IMR-90 (cell line): ENCODE measurements around the gene GLTPD2. TPM values are rescaled to one million over a fixed set of nuclear protein-coding genes. Genes with fewer than 3 reads are reported as not detected.

Source experiments
- ATAC-seq: fragments of 200-7000 bp; cut with Tn5 transposase; 2 replicates; pipeline ENCODE4 v1.9.1; 2020; ENCODE audit warnings: low read depth, mild to moderate bottlenecking, moderate library complexity
- BruUV-seq: library from RNA; stranded (reverse); fragments of 400-500 nt; replicated peaks from 2 replicates; lab custom pipeline; 2021; lab: Mats Ljungman, UMichigan
- CTCF ChIA-PET: fragments of 300-600 bp; formaldehyde crosslinking; extraction: SDS; loops from one replicate; lab custom pipeline; 2021; ENCODE audit warnings: antibody characterized with exemption; lab: Yijun Ruan, JAX
- POLR2A ChIA-PET: fragments of 300-600 bp; sonication (Branson Sonifier 250); formaldehyde crosslinking; loops from one replicate; lab custom pipeline; 2022; ENCODE audit warnings: antibody characterized with exemption; ENCODE audit not compliant: unreplicated experiment; lab: Charles Lee
- DNase-seq: peaks from one replicate; pipeline ENCODE4 v3.0.0; 2013
- H2AFZ ChIP-seq: replicated peaks from 2 replicates; pipeline ENCODE3; 2013; ENCODE audit warnings: low read length, mild to moderate bottlenecking; ENCODE audit not compliant: poor library complexity
- H2AK5ac ChIP-seq: 2 replicates; pipeline ENCODE4 v1.6.1; 2013; ENCODE audit warnings: low read depth, low read length, inconsistent platforms
- H2AK9ac ChIP-seq: replicated peaks from 2 replicates; pipeline ENCODE3; 2013; ENCODE audit warnings: mild to moderate bottlenecking, low read depth, low read length, moderate library complexity; ENCODE audit not compliant: poor library complexity
- H2BK120ac ChIP-seq: 2 replicates; pipeline ENCODE4 v1.6.1; 2013; ENCODE audit warnings: low read depth, low read length, inconsistent platforms
- H2BK15ac ChIP-seq: 3 replicates; pipeline ENCODE4 v1.6.1; 2013; ENCODE audit warnings: low read depth, low read length, inconsistent platforms
- H2BK20ac ChIP-seq: 2 replicates; pipeline ENCODE4 v1.6.1; 2013; ENCODE audit warnings: low read depth, mild to moderate bottlenecking, inconsistent platforms, low read length, moderate library complexity
- H2BK5ac ChIP-seq: 2 replicates; pipeline ENCODE4 v1.6.1; 2013; ENCODE audit warnings: mild to moderate bottlenecking, low read depth, low read length, inconsistent platforms; ENCODE audit not compliant: poor library complexity, severe bottlenecking
- H3K14ac ChIP-seq: replicated peaks from 2 replicates; pipeline ENCODE4 v1.6.1; 2013; ENCODE audit warnings: low read depth, low read length, inconsistent platforms
- H3K18ac ChIP-seq: 2 replicates; pipeline ENCODE4 v1.6.1; 2013; ENCODE audit warnings: low read depth, low read length, control low read depth
- H3K23ac ChIP-seq: 2 replicates; pipeline ENCODE4 v1.6.1; 2013; ENCODE audit warnings: low read depth, low read length, inconsistent platforms
- H3K27ac ChIP-seq: 2 replicates; pipeline ENCODE4 v1.5.1; 2013; ENCODE audit warnings: mild to moderate bottlenecking, control low read depth, low read length; ENCODE audit not compliant: insufficient read depth
- H3K27me3 ChIP-seq: 2 replicates; pipeline ENCODE4 v1.6.1; 2013; ENCODE audit warnings: low read length; ENCODE audit not compliant: control insufficient read depth, insufficient read depth
- H3K36me3 ChIP-seq: 2 replicates; pipeline ENCODE4 v1.6.1; 2013; ENCODE audit warnings: low read length, mixed read lengths; ENCODE audit not compliant: control insufficient read depth, insufficient read depth
- H3K4ac ChIP-seq: 2 replicates; pipeline ENCODE4 v1.6.1; 2013; ENCODE audit warnings: low read depth, low read length, inconsistent platforms
- H3K4me1 ChIP-seq: 2 replicates; pipeline ENCODE4 v1.6.1; 2013; ENCODE audit warnings: low read length, mixed read lengths; ENCODE audit not compliant: control insufficient read depth, insufficient read depth
- H3K4me2 ChIP-seq: 2 replicates; pipeline ENCODE4 v1.6.1; 2013; ENCODE audit warnings: low read depth, mild to moderate bottlenecking, control low read depth, low read length, moderate library complexity
- H3K4me3 ChIP-seq: 2 replicates; pipeline ENCODE4 v1.5.1; 2013; ENCODE audit warnings: low read depth, mild to moderate bottlenecking, control low read depth, low read length, moderate library complexity; ENCODE audit not compliant: insufficient read depth
- H3K56ac ChIP-seq: 2 replicates; pipeline ENCODE4 v1.6.1; 2013; ENCODE audit warnings: low read length, inconsistent platforms; ENCODE audit not compliant: insufficient read depth; ENCODE audit errors: extremely low read depth
- H3K79me1 ChIP-seq, 2 experiments: 2 replicates each; pipeline ENCODE4 v1.6.1; 2013; ENCODE audit warnings: low read length in 2 of 2, inconsistent platforms in 1 of 2, low read depth in 1 of 2
- H3K9ac ChIP-seq: 2 replicates; pipeline ENCODE4 v1.6.1; 2013; ENCODE audit warnings: low read depth, low read length, control low read depth
- H3K9me1 ChIP-seq: 2 replicates; pipeline ENCODE4 v1.6.1; 2013; ENCODE audit warnings: low read length, inconsistent platforms; ENCODE audit not compliant: insufficient read depth
- H3K9me3 ChIP-seq: 2 replicates; pipeline ENCODE4 v1.6.1; 2013; ENCODE audit warnings: low read length; ENCODE audit not compliant: control insufficient read depth, insufficient read depth
- H4K20me1 ChIP-seq: 2 replicates; pipeline ENCODE4 v1.6.1; 2013; ENCODE audit warnings: low read length, inconsistent platforms; ENCODE audit not compliant: insufficient read depth
- H4K5ac ChIP-seq: 2 replicates; pipeline ENCODE4 v1.6.1; 2013; ENCODE audit warnings: mild to moderate bottlenecking, low read depth, low read length, control low read depth
- H4K8ac ChIP-seq, 2 experiments: 2 replicates each; pipeline ENCODE4 v1.6.1; 2013; ENCODE audit warnings: low read depth in 2 of 2, low read length in 2 of 2, control low read depth in 1 of 2, inconsistent platforms in 1 of 2
- H4K91ac ChIP-seq: 2 replicates; pipeline ENCODE4 v1.6.1; 2013; ENCODE audit warnings: low read depth, low read length, inconsistent platforms; ENCODE audit not compliant: insufficient read depth
- BHLHE40 ChIP-seq: fragments of 150-350 bp; IDR thresholded peaks from 2 replicates; pipeline ENCODE4 v1.6.1; 2016; ENCODE audit warnings: mild to moderate bottlenecking, low read depth, low read length
- CEBPB ChIP-seq: IDR thresholded peaks from 2 replicates; pipeline ENCODE4 v1.6.1; 2012; ENCODE audit warnings: low read depth, low read length, improper control_type of control experiment
- CHD1 ChIP-seq: IDR thresholded peaks from 2 replicates; pipeline ENCODE4 v1.6.1; 2012; ENCODE audit warnings: low read depth, low read length, improper control_type of control experiment
- FOS ChIP-seq: fragments of 150-350 bp; IDR thresholded peaks from 2 replicates; pipeline ENCODE4 v1.6.1; 2016; ENCODE audit warnings: low read depth, low read length
- MAFK ChIP-seq: IDR thresholded peaks from 2 replicates; pipeline ENCODE4 v1.6.1; 2012; ENCODE audit warnings: low read depth, low read length, improper control_type of control experiment
- MAZ ChIP-seq: IDR thresholded peaks from 2 replicates; pipeline ENCODE4 v1.6.1; 2012; ENCODE audit warnings: low read depth, mild to moderate bottlenecking, low read length, improper control_type of control experiment, moderate library complexity, borderline replicate concordance
- MXI1 ChIP-seq: IDR thresholded peaks from 2 replicates; pipeline ENCODE4 v1.6.1; 2012; ENCODE audit warnings: low read depth, mild to moderate bottlenecking, low read length, moderate library complexity, borderline replicate concordance
- NFE2L2 ChIP-seq: fragments of 150-350 bp; IDR thresholded peaks from 2 replicates; pipeline ENCODE4 v1.6.1; 2016; ENCODE audit warnings: low read depth, mild to moderate bottlenecking, low read length
- POLR2A ChIP-seq: IDR thresholded peaks from 2 replicates; pipeline ENCODE4 v1.6.1; 2012; ENCODE audit warnings: mild to moderate bottlenecking, low read depth, low read length
- RAD21 ChIP-seq: IDR thresholded peaks from 2 replicates; pipeline ENCODE4 v1.6.1; 2012; ENCODE audit warnings: low read length, improper control_type of control experiment
- RCOR1 ChIP-seq: IDR thresholded peaks from 2 replicates; pipeline ENCODE4 v1.6.1; 2012; ENCODE audit warnings: mild to moderate bottlenecking, low read length, improper control_type of control experiment; ENCODE audit not compliant: insufficient replicate concordance
- RFX5 ChIP-seq: IDR thresholded peaks from 2 replicates; pipeline ENCODE4 v1.8.0; 2012; ENCODE audit warnings: low read depth, mild to moderate bottlenecking, low read length, moderate library complexity
- SMC3 ChIP-seq: fragments of 150-350 bp; IDR thresholded peaks from 2 replicates; pipeline ENCODE4 v1.6.1; 2016; ENCODE audit warnings: low read depth, mild to moderate bottlenecking, antibody characterized with exemption, low read length, moderate library complexity
- WGBS, 2 experiments: methylation state at CpG; one replicate each; pipeline versions ENCODE4 v1.1.5 to v1.1.7; 2013; ENCODE audit warnings: missing lambda C conversion rate in 2 of 2; ENCODE audit not compliant: insufficient read length in 1 of 2; ENCODE audit errors: extremely low coverage in 2 of 2; 5-methylcytosine and 5-hydroxymethylcytosine counted together
- dilution Hi-C: fragments of 300-500 bp; cut with HindIII; formaldehyde crosslinking; loops from one replicate; pipeline ENCODE4 v1.14.3; 2018; ENCODE audit warnings: low sequenced_read_pairs; ENCODE audit not compliant: unreplicated experiment
- in situ Hi-C: fragments of 300-500 bp; cut with MboI; formaldehyde crosslinking; loops from 3 replicates; pipeline ENCODE4 v1.14.3; 2019; ENCODE audit warnings: low sequenced_read_pairs, inconsistent platforms, mixed read lengths
- intact Hi-C: fragments of 100-400 bp; cut with micrococcal nuclease; formaldehyde crosslinking; loops from 2 replicates; pipeline ENCODE4 v1.10.0; 2022
- polyA plus RNA-seq, 3 experiments: library from polyadenylated mRNA; depleted of rRNA; stranded (reverse); fragments of >200 nt; gene quantifications; 2 replicates each; pipeline ENCODE4 v1.2.3, GENCODE V29; 2012; ENCODE audit warnings: low replicate concordance in 1 of 3
- total RNA-seq: library from RNA; depleted of rRNA; stranded (reverse); fragments of >200 nt; gene quantifications from 2 replicates; pipeline ENCODE4 v1.2.3, GENCODE V29; 2012
- TF ChIP-seq, protein P1 (sequence below): fragments of 150-350 bp; IDR thresholded peaks from 2 replicates; pipeline ENCODE4 v1.6.1; 2016; ENCODE audit warnings: low read depth, mild to moderate bottlenecking, low read length, moderate library complexity, borderline replicate concordance
- TF ChIP-seq, protein P2 (sequence below): conservative IDR thresholded peaks from 2 replicates; pipeline ENCODE4 v1.5.1; 2012; ENCODE audit warnings: mild to moderate bottlenecking, low read depth, low read length, improper control_type of control experiment
- TF ChIP-seq, protein P3 (sequence below): fragments of 150-350 bp; IDR thresholded peaks from 2 replicates; pipeline ENCODE4 v1.6.1; 2017; ENCODE audit warnings: mild to moderate bottlenecking, antibody characterized with exemption, low read length, low read depth

The GLTPD2 gene
- total and polyA plus RNA-seq, 2 of the 4 experiments (the other 2 are of a cell fraction): not detected

DNA sequence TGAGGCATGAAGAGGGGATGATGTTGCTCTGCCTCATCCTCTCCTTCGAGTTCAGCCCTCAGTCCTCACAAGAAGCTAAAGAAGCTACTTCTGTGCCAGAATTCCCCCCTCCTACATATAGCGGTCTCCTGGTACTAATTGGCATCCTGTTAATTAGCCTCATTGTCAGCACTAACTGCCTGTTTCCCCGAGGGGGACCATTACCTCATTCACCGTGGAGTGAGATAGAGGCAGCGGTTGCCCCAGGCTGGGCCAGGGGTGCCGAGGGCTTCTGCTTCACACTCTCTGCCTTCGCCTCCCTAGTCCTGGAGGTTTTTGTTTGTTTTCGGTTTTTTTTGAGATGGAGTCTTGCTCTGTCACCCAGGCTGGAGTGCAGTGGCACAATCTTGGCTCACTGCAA lies 38.6 kb downstream of the GLTPD2 start:
- no peak for DNase-seq
- Histone ChIP-seq H3K23ac (no peak overlapping the region), H3K14ac (no peak overlapping the region), H3K18ac (no peak overlapping the region), H2AK5ac (no peak overlapping the region), H3K56ac (no peak overlapping the region), H3K79me1 (no peaks in the 10 kb centered on the region), H2BK5ac (no peak overlapping the region), H4K91ac (no peak overlapping the region), H4K5ac (no peak overlapping the region), H3K4ac (no peak overlapping the region), H3K27me3 (no peaks in the 10 kb centered on the region), H2AK9ac (peak overlapping the region; percentile 13), H3K9me1 (no peaks in the 10 kb centered on the region), H3K4me3 (no peak overlapping the region), H3K27ac (no peak overlapping the region), H2BK20ac (no peak overlapping the region), H2BK15ac (no peak overlapping the region), H3K4me1 (no peaks in the 10 kb centered on the region), H2BK120ac (no peak overlapping the region), H3K36me3 (peaks cover 13% of the 10 kb centered on the region), H2AFZ (no peak overlapping the region), H3K9ac (no peak overlapping the region), H4K8ac (no peak overlapping the region), H3K9me3 (no peaks in the 10 kb centered on the region), H3K4me2 (no peak overlapping the region), H4K20me1 (no peaks in the 10 kb centered on the region)
- ChIA-PET POLR2A (no interaction called here), CTCF (interaction anchor here (1.2 kb wide), 1 partner anchor 37 kb away, joined by 3 read pairs; no protein-coding TSS in a partner anchor)
- ATAC-seq: no peak
- dilution Hi-C loops (no loop called here), intact Hi-C loops (no loop called here), in situ Hi-C loops (no loop called here)
- BruUV-seq: no TSS peak
- WGBS, 2 experiments: 90% methylated on average over 2 of the region's 8 CpGs; no CpG with 5 or more reads in 1 of the 2 experiments
- no peak for TF ChIP-seq RCOR1
- TF ChIP-seq RAD21: no peak
- TF ChIP-seq NFE2L2: no peak
- TF ChIP-seq BHLHE40: no peak
- TF ChIP-seq, protein P1, sequence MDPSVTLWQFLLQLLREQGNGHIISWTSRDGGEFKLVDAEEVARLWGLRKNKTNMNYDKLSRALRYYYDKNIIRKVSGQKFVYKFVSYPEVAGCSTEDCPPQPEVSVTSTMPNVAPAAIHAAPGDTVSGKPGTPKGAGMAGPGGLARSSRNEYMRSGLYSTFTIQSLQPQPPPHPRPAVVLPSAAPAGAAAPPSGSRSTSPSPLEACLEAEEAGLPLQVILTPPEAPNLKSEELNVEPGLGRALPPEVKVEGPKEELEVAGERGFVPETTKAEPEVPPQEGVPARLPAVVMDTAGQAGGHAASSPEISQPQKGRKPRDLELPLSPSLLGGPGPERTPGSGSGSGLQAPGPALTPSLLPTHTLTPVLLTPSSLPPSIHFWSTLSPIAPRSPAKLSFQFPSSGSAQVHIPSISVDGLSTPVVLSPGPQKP: no peak
- TF ChIP-seq SMC3: no peak
- no peak for TF ChIP-seq POLR2A
- no peak for TF ChIP-seq MXI1
- TF ChIP-seq MAFK: no peak
- TF ChIP-seq CEBPB: no peak
- TF ChIP-seq, protein P2, sequence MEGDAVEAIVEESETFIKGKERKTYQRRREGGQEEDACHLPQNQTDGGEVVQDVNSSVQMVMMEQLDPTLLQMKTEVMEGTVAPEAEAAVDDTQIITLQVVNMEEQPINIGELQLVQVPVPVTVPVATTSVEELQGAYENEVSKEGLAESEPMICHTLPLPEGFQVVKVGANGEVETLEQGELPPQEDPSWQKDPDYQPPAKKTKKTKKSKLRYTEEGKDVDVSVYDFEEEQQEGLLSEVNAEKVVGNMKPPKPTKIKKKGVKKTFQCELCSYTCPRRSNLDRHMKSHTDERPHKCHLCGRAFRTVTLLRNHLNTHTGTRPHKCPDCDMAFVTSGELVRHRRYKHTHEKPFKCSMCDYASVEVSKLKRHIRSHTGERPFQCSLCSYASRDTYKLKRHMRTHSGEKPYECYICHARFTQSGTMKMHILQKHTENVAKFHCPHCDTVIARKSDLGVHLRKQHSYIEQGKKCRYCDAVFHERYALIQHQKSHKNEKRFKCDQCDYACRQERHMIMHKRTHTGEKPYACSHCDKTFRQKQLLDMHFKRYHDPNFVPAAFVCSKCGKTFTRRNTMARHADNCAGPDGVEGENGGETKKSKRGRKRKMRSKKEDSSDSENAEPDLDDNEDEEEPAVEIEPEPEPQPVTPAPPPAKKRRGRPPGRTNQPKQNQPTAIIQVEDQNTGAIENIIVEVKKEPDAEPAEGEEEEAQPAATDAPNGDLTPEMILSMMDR: no peak
- no peak for TF ChIP-seq FOS
- no peak for TF ChIP-seq RFX5
- TF ChIP-seq, protein P3, sequence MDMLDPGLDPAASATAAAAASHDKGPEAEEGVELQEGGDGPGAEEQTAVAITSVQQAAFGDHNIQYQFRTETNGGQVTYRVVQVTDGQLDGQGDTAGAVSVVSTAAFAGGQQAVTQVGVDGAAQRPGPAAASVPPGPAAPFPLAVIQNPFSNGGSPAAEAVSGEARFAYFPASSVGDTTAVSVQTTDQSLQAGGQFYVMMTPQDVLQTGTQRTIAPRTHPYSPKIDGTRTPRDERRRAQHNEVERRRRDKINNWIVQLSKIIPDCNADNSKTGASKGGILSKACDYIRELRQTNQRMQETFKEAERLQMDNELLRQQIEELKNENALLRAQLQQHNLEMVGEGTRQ: no peak
- TF ChIP-seq MAZ: no peak
- no peak for TF ChIP-seq CHD1
